HL-60/S4 treated with retinoic acid at 250 ng/mL for 4 days and 3 days (cell line): ENCODE measurements around the gene NOSIP.

Experiments
- in situ Hi-C: fragments of 300-500 bp; cut with MboI; formaldehyde crosslinking; loops from 2 replicates; pipeline ENCODE4 v1.7.0; 2022; ENCODE audit warnings: low sequenced_read_pairs

The NOSIP gene

DNA sequence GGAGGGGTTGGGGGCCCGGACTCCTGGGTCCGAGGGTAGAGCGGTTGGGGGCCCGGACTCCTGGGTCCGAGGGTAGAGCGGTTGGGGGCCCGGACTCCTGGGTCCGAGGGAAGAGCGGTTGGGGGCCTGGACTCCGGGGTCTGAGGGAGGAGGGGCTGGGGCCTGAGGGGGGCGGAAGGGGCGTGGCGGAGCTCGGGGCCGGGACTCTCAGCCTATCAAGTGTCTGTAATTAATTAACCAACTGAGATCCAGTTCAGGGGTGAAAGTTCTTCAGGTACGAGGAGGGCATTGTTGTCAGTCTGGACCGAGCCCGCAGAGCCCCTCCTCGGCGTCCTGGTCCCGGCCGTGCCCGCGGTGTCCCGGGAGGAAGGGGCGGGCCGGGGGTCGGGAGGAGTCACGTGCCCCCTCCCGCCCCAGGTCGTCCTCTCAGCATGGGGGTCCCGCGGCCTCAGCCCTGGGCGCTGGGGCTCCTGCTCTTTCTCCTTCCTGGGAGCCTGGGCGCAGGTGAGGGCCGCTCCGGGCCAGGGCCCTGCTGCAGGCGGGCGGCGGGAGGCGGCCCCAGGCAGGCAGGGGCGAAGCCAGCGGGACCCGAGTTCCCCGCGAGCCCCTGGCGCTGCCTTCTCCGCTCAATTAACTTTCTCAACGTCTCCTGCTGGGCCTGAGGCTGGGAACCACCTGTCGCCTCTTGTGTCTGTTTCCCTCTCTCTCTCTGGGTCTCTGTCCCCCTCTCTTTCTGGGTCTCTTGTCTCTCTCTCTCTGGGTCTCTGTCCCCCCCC lies 67.2 kb downstream of the NOSIP start:
- in situ Hi-C loops, result no loop called here

DNA sequence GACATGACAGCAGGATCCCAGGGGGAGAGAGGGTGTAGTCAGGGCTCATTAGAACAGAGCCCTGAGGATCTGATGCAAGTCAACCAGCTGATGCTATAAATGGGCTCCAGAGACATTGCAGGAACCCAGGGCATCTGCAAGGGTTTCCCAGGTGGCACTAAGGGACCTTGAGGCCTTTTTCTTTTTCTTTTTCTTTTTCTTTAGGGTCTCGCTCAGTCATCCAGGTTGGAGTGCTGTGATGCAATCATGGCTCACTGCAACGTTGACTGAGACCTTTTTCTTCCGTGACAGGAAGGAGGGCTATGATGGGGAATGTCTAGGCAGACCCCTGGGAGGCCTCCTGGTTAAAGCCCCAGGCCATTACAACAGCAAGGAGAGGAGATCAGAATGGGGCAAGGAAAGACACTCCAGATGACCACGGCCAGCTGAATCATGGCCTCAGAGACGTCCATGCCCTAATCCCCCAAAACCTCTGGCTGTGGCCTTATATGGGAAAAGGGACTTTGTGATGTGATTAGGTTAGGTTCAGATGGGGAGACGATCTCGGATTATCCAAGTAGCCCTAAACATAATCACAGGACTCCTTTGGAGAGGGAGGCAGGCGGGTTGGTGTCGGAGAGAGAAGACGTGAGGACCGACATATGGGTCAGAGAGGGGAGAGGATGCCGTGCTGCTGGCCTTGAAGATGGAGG lies 72.4 kb downstream of the NOSIP start:
- in situ Hi-C loops, result loop anchor here (5.0 kb wide), 1 partner anchor 34 kb away; no protein-coding TSS in a partner anchor

DNA sequence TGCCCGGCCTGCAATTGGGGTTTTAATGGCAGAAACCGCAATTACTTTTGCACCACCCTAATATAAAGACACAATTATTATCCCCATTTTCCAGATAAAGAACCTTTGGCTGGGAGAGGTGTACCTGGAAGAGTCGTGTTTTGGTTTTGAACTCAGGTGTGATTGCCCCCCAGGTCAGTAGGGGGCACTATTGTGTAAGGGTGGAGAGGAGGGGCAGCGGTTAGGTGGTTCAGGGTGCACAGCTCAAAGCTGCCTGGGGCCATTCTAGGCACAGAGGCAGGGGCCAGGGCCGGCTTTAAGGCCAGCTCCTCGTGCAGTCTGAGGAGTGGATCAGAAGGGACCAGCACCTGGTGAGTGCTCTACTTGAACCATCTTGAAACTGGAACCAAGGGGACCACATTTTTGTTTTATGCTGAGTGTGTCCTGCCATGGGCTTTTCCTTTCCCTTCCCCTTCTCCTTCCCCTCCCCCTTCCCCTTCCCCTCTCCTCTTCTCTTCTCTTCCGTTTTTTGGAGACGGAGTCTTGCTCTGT lies 73.7 kb downstream of the NOSIP start:
- in situ Hi-C loops, result loop anchor here (5.0 kb wide), 1 partner anchor 36 kb away; no protein-coding TSS in a partner anchor
